ENCODE data around the gene VAC14.

GRCh38 chr16:70777496-70777895 is 23.5 kb downstream of the VAC14 start:
- TF ChIP-seq CTCF (IDR thresholded peaks at IDR 0.05) (no peak), POLR2A (IDR thresholded peaks at IDR 0.05) (no peak)

Data from esophagus squamous epithelium (tissue), 4 donors.